Lower lobe of right lung (tissue), 2 donors: ENCODE measurements around the gene PTPRD. TPM values are rescaled to one million over a fixed set of nuclear protein-coding genes. Genes with fewer than 3 reads are reported as not detected.

ENCODE experiments used
- ATAC-seq, 2 donors: fragments of 200-7000 bp; cut with Tn5 transposase; one replicate each; pipeline ENCODE4 v1.9.1; 2020 to 2022; ENCODE audit warnings: mild to moderate bottlenecking in 2 of 2, moderate library complexity in 2 of 2
- DNase-seq: peaks from one replicate; pipeline ENCODE4 v3.0.0-alpha.2; 2020
- H3K27ac ChIP-seq: fragments of 200-600 bp; one replicate; pipeline ENCODE4 v1.8.0; 2022
- H3K27me3 ChIP-seq: fragments of 200-600 bp; one replicate; pipeline ENCODE4 v1.8.0; 2022; ENCODE audit warnings: low read depth
- H3K36me3 ChIP-seq: fragments of 200-600 bp; one replicate; pipeline ENCODE4 v1.8.0; 2022; ENCODE audit warnings: mild to moderate bottlenecking
- H3K4me1 ChIP-seq: fragments of 200-600 bp; one replicate; pipeline ENCODE4 v1.8.0; 2022
- H3K4me3 ChIP-seq: fragments of 200-600 bp; one replicate; pipeline ENCODE4 v1.8.0; 2022; ENCODE audit warnings: mild to moderate bottlenecking
- H3K9me3 ChIP-seq: fragments of 200-600 bp; one replicate; pipeline ENCODE4 v1.8.0; 2022
- intact Hi-C: fragments of 100-400 bp; cut with DNase I; formaldehyde crosslinking; loops from one replicate; pipeline ENCODE4 v1.11.0; 2022
- total RNA-seq: library from RNA; stranded (reverse); fragmentation: NEBNext Ultra II Directional; extraction: Animal tissue kit (Norgen Biotek cat#: 25700); gene quantifications from one replicate; pipeline ENCODE4 v1.2.1, GENCODE V29; 2021
- TF ChIP-seq, protein P1 (sequence below): fragments of 200-600 bp; IDR thresholded peaks from one replicate; pipeline ENCODE4 v1.8.0; 2022; ENCODE audit warnings: antibody characterized with exemption, mild to moderate bottlenecking
- donor health status: DM: no; HTN: yes; CAD: no; lungs with severe emphysema.

Gene PTPRD
- total RNA-seq, 1 donor from 2014 or later, result 17.2 TPM

DNA sequence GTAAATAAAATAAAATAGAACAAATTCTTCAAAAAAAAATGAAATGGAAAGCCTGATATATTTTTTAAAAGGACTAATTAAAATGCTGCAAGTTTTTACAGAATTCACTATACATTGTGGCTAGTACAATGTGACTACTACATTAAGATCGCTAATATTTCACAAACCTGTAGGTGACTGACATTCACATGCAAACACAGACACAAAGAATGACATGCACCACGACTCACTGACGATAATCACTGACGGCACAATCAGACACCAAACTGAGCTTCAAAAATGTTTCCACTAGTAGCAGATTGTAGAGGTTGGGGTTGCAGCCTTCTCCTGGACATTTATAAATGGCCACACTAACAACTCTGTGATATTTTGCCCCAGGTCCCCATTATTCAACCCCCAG, 2175.5 kb downstream of the PTPRD start:
- H3K27ac ChIP-seq, result no peak overlapping the region
- intact Hi-C loops, result no loop called here
- no peaks in the 10 kb centered on the region for H3K4me1 ChIP-seq
- no peak for DNase-seq
- H3K27me3 ChIP-seq, result no peaks in the 10 kb centered on the region
- ATAC-seq, result no peak
- TF ChIP-seq, protein P1, sequence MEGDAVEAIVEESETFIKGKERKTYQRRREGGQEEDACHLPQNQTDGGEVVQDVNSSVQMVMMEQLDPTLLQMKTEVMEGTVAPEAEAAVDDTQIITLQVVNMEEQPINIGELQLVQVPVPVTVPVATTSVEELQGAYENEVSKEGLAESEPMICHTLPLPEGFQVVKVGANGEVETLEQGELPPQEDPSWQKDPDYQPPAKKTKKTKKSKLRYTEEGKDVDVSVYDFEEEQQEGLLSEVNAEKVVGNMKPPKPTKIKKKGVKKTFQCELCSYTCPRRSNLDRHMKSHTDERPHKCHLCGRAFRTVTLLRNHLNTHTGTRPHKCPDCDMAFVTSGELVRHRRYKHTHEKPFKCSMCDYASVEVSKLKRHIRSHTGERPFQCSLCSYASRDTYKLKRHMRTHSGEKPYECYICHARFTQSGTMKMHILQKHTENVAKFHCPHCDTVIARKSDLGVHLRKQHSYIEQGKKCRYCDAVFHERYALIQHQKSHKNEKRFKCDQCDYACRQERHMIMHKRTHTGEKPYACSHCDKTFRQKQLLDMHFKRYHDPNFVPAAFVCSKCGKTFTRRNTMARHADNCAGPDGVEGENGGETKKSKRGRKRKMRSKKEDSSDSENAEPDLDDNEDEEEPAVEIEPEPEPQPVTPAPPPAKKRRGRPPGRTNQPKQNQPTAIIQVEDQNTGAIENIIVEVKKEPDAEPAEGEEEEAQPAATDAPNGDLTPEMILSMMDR, result no peak
- no peaks in the 10 kb centered on the region for H3K9me3 ChIP-seq
- no peaks in the 10 kb centered on the region for H3K36me3 ChIP-seq
- no peak overlapping the region for H3K4me3 ChIP-seq

DNA sequence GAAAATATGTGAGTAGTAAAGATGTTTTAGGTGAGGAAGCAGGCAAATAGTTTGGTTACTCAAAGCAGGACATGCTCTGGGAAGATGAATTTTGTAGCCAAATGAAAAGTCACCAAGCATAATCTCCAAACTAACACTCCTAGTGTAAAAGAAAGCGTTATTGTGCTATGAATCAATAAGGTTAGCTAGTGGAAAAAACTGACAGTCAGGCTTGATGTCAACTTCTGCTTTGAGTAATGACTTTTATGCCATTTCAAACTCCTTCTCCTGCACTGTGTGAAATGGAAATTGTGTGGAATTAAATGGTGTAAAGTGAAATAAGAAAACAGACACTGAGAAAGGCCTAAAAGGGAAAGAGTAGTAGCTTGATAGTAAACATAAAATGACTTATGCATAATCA, 2176.0 kb downstream of the PTPRD start:
- Histone ChIP-seq H3K4me3 (no peak overlapping the region), H3K4me1 (no peaks in the 10 kb centered on the region), H3K36me3 (no peaks in the 10 kb centered on the region), H3K27ac (no peak overlapping the region), H3K9me3 (no peaks in the 10 kb centered on the region), H3K27me3 (no peaks in the 10 kb centered on the region)
- intact Hi-C loops, result no loop called here
- DNase-seq (no peak), ATAC-seq (no peak)
- TF ChIP-seq, protein P1, result no peak

DNA sequence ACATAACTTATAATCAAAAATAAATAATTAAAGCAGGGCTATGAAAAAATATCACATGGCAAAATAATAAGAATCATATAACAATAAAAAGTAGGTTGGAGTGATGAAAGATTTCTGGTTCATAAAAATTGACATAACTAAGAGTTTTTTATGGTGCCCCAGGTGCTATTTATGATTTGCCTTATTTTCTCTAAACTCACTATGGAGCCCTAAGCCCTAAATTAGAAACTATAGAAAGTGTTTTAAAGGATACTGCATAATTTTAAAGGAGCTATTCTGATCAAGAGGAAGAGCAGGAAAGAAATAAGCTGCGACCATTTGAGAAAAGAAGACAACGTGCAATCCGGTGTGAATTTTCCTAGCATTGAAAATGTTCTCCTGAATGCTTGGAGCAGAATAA, 2178.2 kb downstream of the PTPRD start:
- no peak overlapping the region for H3K27ac ChIP-seq
- intact Hi-C loops, result no loop called here
- DNase-seq, result no peak
- no peak overlapping the region for H3K4me3 ChIP-seq
- H3K36me3 ChIP-seq, result no peaks in the 10 kb centered on the region
- TF ChIP-seq, protein P1, result no peak
- no peaks in the 10 kb centered on the region for H3K27me3 ChIP-seq
- H3K9me3 ChIP-seq, result no peaks in the 10 kb centered on the region
- H3K4me1 ChIP-seq, result no peaks in the 10 kb centered on the region
- no peak for ATAC-seq

DNA sequence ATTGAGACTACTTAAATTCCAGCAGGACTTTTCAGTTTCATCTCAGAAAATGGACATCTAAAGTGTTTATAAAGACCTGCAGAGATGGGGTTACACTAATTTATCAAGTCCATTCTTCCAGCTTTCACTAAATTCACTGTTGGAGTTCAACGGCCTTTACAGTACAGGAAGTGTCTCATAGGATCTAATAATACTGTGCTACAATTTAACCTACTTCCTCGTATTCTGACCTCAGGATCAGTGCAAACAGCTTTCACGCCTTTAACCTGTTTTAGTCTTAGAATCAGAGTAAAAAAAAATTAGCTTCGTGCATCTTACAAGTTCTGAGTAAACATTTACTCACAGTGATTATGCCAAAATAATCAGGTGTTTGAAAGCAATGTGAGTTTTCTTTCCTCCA, 2180.6 kb downstream of the PTPRD start:
- Histone ChIP-seq H3K36me3 (no peaks in the 10 kb centered on the region), H3K9me3 (no peaks in the 10 kb centered on the region), H3K27ac (no peak overlapping the region), H3K4me3 (no peak overlapping the region), H3K4me1 (no peaks in the 10 kb centered on the region), H3K27me3 (no peaks in the 10 kb centered on the region)
- no peak for ATAC-seq
- no peak for DNase-seq
- TF ChIP-seq, protein P1, result no peak
- intact Hi-C loops, result no loop called here

DNA sequence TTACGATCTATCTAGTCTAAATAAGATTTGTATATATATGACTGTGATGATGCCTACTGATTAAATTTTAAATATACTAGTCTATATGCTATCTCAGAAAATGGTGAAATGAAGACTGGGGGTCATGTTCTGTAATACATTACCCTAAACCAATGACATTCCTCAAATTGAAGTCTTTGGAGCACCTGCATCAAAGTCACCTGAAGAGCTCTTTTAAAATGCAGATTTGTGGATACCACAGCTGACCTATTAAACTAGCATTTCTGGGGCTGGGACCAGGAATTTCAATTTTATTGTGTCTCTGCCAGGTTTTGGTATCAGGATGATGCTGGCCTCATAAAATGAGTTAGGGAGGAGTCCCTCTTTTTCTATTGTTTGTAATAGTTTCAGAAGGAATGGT, 2181.3 kb downstream of the PTPRD start:
- intact Hi-C loops, result no loop called here
- Histone ChIP-seq H3K36me3 (no peaks in the 10 kb centered on the region), H3K27ac (no peak overlapping the region), H3K27me3 (no peaks in the 10 kb centered on the region), H3K4me1 (no peaks in the 10 kb centered on the region), H3K4me3 (no peak overlapping the region), H3K9me3 (no peaks in the 10 kb centered on the region)
- TF ChIP-seq, protein P1, result no peak
- DNase-seq (no peak), ATAC-seq (no peak)

DNA sequence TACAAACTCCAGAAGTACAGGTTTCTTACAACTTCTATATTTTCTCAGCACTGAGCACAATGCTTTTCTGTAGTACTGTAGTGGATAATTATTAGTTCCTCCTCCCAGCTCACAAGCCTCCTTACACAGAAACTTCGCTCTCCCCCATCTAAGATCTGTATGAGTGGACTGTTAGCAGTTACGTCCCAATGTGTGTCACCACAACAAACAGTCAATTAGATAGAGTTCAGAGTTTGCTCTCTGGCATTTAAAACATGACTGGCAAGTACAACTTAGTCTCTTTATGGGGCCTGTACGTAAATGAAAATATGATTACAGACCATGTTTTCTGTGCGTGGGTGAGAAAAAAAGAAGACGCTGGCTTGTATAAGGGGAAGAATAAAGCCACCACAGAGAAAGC, 2181.9 kb downstream of the PTPRD start:
- Histone ChIP-seq H3K4me3 (no peak overlapping the region), H3K4me1 (no peaks in the 10 kb centered on the region), H3K27me3 (no peaks in the 10 kb centered on the region), H3K27ac (no peak overlapping the region), H3K9me3 (no peaks in the 10 kb centered on the region), H3K36me3 (no peaks in the 10 kb centered on the region)
- intact Hi-C loops, result no loop called here
- ATAC-seq, result no peak
- DNase-seq, result no peak
- TF ChIP-seq, protein P1, result no peak
